ENCODE results near the gene SMIM22.

SMIM22 gene, protein sequence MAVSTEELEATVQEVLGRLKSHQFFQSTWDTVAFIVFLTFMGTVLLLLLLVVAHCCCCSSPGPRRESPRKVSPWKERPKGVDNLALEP

DNA sequence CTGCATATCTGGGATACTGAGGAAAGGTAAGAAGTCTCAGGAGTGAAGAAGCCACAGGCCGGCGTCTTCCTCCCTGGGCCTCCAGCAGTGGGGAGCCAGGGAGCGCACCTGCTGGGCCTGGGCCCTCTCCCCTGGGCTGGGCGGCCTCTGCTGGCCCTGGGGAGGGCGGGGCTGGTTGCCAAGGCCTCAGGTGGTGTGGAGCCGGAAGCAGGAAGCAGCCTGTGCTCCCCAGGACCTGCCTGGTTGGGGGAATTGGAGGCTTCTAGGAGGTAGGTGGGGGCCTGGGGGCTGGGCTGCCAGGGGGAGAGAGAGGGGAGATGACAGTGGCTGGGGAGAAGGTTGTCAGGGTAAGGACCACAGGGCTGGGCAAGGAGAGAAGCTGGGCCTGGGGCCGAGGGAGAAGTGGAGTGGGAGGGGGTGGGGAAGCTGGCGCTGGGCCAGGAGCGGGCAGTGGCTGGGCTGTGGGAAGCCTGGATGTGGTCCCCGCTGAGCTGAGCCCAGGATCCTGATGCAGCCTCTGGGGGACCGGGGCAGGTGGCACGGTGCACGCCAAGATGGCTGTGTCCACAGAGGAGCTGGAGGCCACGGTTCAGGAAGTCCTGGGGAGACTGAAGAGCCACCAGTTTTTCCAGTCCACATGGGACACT is at the start of gene SMIM22:
Gene SMIM22 (plus strand): TSS at position 189 of the 647 bp plus-strand sequence. CDS start 366 bp downstream, at position 555.
- no peak for DNase-seq (ENCODE audit: low read depth in 2 of 2)

DNA sequence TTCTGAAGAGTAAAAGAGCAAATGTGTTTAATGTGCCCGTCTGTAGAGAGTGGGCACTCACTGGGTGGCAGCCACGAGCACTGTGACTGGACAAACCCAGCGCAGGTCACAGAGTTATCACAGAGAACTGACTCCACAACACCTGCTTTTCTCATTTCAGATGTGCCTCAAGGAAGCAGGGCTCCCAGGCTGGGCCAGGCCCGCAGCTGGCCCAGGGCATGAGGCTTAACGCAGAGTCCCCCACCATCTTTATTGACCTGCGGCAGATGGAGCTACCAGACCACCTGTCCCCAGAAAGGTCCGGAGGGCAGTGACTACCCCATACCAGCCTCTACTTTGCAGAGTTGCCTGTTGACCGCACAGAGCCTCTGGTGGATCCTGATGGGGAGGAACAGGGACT is 49.0 kb upstream of the SMIM22 start:
- DNase-seq (ENCODE audit: low read depth in 2 of 2): no peak

DNA sequence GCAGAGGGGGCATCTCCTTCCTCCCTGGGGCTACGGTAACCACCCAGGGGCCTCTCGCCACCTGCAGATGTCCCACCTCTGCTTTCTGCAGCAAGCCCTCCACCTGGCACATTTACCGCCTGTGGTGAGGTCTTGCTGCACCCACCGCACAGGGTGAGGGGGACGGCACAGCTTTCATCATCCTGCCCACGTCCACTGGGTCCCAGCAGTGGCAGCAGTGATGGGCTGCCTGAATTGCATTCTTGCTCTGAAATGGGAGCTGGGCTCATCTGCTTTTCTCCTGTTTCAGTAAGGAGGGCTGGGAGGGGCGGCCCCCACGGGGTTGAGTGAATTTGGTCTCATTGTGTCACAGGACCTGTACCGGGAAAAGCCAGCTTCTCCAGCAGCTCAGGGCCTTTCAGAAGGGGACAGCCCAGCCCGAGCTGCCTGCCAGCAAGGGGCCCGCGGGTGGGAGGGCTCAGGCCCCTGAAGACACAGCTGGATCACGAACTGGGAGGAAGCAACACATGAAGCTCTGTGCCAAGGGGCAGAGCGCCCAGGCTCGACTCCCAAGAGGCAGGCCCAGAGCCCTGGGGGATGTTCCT is 48.1 kb upstream of the SMIM22 start:
- no peak for DNase-seq (ENCODE audit: low read depth in 2 of 2)

DNA sequence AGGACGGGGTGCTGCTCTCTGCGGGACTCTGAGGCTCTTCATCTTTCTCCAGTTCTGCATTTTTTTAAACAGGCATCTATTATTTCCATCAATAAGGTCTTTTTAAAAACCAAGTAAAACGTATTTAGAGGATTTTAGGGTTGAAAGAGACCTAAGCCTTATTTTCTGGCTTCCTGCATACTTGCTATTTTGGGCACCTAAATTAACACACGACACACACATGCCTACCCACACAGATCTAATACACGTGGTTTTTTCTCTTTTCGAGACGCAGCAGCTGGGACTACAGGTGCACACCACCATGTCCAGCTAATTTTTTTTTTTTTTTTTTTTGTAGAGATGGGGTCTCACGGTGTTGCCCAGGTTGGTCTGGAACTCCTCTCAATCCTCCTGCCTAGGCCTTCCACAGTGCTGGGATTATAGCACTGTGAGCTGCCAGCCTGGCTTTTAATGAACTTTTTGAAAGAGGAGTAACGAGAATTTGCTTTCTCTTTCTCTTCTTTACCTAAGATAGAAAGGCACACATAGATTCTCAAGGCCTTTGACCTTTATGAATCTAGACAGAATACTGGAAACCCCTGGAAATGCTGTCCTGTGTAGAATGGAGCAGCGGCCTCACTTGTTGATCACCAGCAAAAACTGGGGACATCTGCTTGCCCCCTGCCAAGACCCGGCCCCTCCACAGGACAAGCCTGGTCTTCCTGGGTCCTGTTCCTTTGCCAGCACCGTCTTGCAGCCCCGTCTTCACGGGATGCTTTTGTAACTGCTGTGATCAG is 47.1 kb upstream of the SMIM22 start:
- no peak for DNase-seq (ENCODE audit: low read depth in 2 of 2)

DNA sequence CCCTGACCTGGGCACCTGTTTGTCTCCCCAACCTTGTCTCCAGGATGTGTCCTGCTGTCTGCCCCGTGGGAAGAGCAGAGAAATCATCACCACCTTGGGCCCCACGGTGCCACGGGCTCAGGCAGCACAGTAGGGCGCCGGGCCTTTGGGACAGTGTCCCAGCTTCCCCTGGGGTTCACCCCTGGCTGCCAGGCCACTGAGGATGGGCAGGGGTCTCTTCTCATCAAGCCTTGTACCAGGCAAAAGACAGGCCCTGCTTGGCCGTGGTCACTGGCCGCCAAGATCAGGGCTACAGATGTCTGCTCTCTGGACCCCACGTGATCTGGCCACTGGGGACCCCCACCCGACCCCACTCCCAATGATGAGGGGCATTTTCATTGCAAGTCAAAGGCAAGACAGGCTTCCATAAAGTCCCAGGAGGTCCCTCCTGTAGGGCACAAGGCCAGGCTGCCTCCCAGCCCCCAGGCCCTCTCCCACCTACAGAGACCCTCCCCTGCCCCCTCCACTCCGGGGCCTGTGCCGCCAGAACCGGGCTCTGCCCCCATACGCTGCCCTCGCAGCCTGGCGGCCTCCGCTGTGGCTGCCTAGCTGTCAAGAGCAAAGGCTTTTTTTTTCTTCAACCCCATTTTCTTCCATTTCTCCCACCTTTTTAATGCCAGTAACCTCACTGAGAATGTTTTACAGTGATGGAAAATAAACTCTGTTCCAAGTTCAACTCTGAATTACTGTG is 46.3 kb upstream of the SMIM22 start:
- no peak for DNase-seq (ENCODE audit: low read depth in 2 of 2)

DNA sequence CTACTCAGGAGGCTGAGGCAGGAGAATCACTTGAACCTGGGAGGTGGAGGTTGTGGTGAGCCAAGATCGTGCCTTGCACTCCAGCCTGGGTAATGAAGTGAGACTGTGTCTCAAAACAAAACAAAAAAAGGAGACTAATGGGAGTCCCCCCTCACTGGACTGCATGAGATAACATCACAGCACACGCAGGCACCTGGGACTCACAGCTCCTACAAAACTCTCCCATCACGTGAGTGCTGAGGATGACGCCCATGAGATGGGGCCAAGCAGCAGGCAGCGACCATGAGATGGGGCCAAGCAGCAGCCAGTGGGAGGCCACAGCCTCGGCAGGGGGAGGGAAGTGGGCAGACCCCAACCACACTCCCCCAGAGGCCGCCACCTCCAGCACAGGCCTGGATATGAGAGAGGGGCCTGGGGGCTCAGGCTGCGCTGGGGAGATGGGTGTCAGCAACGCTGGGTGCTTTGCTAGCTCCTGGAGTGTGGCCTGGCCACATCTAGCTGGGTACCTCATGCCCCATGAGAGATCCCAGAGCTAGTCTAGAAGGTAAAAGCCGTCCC is 45.4 kb upstream of the SMIM22 start:
- no peak for DNase-seq (ENCODE audit: low read depth in 2 of 2)

DNA sequence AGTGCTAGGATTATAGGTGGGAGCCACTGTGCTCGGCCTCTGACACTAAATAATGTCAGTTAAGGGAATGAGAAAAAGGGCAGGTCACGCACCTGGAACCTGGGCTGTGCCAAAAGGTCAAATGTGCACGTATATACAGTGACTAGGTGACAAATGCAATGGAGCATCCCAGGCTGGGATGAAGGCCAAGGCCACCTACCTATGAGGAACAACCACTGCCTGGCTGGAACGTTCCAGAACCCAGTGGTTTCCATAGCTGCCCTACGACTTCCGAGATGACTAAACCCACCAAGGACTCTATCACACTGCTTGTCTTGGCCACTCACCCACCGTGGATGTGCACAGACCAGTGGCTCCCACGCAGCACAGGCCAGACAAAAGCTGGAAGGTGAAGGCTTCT is 44.3 kb upstream of the SMIM22 start:
- DNase-seq (ENCODE audit: low read depth in 2 of 2): no peak

DNA sequence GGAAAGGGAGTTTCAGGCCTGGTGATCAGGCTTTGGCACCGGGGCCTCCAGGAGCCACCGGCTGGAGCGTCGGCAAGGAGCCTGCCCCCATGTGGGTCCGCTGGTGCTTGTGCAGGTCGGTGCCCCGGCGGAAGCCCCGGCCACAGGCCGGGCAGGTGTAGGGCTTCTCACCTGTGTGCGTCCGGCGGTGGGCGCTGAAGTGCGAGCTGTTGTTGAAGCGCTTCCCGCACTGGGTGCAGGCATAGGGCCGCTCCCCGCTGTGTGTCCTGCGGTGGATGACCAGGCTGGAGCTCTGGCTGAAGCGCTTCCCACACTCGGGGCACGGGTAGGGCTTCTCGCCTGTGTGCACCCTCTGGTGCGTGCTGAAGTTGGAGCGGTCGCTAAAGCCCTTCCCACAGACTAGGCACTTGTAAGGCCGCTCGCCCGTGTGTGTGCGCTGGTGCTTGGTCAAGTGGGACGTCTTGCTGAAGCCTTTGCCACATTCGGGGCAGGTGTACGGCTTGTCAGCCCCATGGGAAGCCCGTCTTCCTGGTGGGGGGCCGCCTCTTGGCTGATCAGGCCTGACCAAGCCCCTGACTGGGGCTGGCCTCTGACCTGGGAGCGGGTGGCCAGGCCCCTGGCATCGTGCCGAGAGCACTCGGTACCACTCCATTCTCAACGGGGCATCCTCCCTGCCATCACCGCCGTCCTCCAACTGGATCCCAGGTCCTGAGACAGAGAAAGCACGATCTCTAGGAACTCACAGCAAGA is 42.6 kb upstream of the SMIM22 start:
- no peak for DNase-seq (ENCODE audit: low read depth in 2 of 2)

DNA sequence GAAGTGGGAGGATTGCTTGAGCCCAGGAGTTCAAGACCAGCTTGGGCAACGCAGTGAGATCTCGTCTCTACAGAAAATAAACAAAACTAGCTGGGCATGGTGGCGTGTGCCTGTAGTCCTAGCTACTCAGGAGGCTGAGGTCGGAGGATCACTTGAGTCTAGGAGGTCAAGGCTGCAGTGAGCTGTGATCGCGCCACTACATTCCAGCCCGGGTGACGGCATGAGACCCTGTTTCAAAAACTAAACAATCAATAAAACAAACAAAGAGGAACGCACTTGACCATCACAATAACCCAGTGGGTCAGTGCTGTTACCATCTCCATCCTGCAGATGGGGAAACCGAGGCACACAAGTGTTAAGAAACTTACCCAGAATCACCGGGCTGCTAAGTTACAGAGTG is 41.9 kb upstream of the SMIM22 start:
- DNase-seq (ENCODE audit: low read depth in 2 of 2): no peak

DNA sequence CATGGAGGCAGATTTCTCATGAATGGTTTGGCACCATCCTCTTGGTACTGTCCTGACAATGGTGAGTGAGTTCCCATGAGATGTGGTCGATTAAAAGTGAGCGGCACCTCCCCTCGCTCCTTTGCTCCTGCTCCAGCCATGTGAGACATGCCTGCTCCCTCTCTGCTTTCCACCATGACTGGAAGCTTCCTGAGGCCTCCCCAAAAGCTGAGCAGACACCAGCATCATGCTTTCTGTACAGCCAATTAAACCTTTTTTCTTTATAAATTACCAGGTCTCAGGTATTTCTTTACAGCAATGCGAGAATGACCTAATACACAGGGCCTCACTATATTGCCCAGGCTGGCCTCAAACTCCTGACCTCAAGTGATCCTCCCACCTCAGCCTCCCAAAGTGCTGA is 40.3 kb upstream of the SMIM22 start:
- no peak for DNase-seq (ENCODE audit: low read depth in 2 of 2)

DNA sequence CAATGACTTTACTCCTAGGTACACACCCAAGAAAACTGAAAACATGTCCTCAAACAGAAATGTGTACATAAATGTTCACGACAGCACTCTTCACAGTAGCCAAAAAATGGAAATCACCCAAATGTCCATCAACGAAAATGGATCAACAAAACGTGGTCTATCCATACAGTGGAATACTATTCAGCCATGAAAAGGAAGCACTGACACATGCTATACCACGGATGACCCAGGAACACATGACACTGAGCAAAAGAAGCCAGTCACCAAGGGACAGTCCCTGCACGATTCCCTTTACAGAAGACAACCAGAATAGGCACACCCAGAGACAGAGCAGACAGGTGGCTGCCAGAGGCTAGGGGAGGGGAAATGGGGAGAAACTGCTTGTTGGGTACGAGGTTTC is 39.5 kb upstream of the SMIM22 start:
- DNase-seq (ENCODE audit: low read depth in 2 of 2): no peak

DNA sequence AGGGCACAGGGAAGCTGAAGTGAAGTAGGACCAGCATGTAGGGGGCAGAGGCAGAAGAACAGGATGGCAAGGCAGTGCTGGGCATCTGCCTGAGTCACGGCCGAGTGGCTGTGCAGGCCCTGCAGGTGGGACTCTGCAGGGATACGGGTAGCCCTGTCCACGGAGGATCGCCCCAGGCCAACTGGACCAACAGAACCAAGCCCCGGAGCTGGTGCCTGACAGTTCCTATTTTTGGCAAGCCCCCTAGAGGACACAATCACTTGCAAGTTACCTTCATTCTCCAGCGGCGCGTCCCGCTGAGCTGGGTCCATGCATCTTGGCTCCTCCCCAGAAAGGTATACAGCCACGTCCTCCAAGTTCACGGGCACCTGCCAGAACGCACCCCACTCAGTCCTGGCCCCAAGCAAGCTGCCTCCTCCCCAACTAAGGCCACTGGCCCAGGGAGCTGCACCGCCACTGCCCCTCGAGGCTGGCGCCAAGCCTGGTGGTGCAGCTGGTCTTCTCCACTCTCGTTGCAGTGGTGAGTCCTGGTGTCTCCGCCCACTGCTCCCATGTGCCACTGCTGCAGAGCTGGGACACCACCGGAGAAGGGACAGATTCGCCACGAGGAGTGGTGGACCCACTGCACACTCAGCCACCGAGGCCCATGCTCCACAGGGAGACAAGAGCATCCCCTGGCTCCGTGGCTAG is 34.8 kb upstream of the SMIM22 start:
- DNase-seq (ENCODE audit: low read depth in 2 of 2): no peak

DNA sequence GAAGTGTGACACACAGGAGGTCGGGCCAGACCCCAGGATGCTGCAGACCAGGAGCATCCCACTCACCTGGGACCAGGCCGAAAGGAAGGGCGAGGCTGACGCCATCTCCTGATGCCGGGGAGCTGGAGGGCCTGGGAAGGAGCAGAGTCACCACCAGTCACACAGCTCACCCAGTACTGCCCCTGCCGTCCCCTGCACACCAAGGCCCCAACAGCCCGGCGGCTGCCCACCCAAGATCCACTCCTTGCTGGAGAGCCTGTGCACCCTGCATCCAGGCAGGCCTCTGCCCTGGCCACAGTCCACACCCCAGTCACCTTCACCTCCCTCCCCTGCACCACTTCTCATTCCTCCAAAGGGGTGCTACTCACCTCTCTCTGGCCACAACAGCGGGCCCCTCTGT is 33.0 kb upstream of the SMIM22 start:
- DNase-seq (ENCODE audit: low read depth in 2 of 2): no peak

DNA sequence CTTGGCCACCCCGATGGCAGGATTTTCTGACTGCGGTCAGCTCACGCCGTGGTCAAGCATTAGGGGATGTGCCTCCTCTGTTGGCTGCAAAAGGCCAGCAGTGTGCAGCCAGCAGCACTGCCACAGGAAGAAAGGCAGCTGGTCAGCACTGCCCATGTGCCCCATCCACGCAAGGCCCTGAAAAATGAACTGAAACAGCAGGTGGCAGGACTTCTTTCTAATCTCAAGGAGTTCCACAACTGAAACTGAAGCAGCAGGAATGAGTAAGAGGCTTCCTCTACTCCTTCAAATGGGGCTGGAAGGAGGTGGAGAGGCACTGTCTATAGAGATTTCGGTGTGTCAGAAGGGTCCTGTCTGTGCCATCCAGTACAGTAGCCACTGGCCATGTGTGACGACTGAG is 31.4 kb upstream of the SMIM22 start:
- DNase-seq (ENCODE audit: low read depth in 2 of 2): no peak

DNA sequence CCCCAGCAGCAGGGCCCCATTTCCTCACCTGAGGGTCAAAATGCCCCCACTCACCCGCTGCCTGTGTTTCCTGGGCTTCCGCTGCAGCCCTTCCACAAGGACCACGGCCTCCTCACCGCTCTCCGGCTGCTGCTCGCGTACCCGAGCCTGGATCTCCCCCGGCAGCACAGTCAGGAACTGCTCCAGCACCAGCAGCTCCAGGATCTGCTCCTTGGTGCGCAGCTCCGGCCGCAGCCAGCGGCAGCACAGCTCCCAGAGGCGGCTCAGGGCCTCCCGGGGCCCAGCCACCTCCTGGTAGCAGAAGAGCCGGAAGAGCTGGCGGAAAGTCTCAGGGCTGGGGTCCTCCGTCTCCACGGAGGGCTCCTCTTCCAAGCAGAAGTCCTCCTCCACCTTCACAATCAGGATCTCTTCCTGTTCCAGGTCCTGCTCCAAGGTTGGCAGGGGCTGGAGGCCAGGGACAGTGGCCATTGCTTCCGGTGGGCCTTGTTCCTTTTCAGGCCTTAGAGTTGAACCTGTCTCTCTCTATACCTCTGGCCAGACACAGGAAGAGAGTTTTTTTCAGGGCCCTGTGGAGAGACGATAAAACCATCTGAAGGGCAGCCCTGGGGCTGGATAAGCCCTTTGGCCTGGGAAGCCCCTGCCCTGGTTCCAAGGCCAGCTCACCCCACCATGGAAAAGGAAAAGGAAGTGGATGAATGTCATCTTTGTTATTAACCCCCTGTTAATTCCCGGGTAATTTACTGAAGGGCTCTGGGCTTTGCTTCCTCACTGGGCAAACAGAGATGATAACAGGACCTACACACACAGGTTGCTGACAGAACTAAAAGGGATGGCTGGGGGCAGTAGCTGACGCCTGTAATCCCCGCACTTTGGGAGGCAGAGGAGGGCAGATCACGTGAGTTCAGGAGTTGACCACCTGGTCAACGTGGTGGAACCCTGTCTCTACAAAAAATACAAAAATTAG is 29.4 kb upstream of the SMIM22 start:
- no peak for DNase-seq (ENCODE audit: low read depth in 2 of 2)

DNA sequence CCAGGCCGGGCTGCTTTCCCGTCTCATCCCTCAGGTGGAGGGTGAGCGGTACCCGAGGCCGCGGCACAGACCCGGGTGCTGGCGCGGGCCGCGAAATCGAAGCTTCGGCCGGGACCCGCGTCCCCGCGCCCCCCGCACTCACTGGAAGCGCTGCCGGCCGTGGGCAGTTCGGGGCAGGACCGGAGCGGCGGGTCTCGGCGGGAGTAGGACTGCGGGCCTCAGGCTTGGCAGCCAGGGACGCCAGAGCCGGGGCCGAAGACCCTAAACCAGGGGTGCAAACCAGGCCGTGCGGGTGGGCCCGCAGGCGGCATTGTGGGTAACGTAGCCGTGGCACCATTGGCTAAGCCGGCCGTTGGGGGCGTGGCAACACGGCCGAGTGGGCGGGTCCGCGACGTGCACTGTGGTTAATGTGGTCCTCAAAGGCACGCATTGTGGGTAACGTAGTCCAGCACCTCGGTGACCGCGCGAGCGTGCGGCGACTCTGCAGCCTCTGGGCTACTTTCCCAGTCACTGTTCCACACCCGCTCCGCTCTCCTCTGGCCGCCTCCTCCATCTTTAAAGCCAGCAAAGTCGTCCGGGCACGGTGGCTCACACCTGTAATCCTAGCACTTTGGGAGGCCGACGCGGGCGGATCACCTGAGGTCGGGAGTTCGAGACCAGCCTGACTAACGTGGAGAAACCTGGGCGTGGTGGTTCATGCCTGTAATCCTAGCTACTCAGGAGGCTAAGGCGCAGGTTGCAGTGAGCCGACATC is 28.1 kb upstream of the SMIM22 start, which contains the start of gene ZNF500:
Gene ZNF500 (minus strand): TSS at position 288 of the 754 bp plus-strand sequence. CDS start 1,184 bp downstream, outside the sequence.
- DNase-seq (ENCODE audit: low read depth in 2 of 2): peak; percentile 97 to 98

DNA sequence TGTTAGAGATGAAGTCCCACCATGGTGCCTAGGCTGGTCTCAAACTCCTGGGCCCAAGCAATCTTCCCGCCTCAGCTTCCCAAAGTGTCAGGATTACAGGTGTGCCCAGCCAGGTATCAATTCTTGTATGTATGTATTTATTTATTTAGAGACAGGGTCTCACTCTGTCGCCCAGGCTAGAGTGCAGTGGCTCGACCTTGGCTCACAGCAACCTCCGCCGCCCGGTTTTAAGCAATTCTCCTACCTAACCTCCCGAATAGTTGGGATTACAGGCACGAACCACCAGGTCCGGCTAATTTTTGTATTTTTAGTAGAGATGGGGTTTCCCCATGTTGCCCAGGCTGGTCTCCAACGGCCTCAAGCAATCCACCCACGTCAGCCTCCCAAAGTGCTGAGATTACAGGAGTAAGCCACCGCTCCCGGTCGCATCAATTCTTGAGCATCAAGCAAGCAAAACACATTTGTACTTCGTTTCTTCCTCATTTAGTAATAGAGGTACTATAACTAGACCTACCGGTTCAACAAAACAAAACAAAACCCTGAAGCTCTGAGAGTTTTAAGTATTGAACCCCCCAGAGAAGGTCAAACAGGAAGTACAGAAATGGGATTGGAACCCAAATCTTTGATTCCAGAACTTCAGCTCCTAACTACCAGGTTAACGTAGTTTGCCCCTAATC is 27.2 kb upstream of the SMIM22 start:
- no peak for DNase-seq (ENCODE audit: low read depth in 2 of 2)
